Measurements from ENCODE around the gene ZNF804A.

The ZNF804A gene

GRCh38 chr2:184956856-184957255, 358.5 kb downstream of the ZNF804A start:
- DNase-seq: no peak

GRCh38 chr2:184971546-184972068, 373.3 kb downstream of the ZNF804A start:
- no peak for DNase-seq

All from midbrain (tissue), 1 donor.